Natural killer cell (primary cell): ENCODE measurements around the gene PPFIBP2. TPM values are rescaled to one million over a fixed set of nuclear protein-coding genes. Genes with fewer than 3 reads are reported as not detected.

Experiments used
- ATAC-seq, 3 donors: fragments of 150-1000 bp in 2 of 3; fragments of 200-7000 bp in 1 of 3; cut with Tn5 transposase; 1 replicate in 1 of 3; 2 replicates in 2 of 3; pipeline ENCODE4 v1.10.0; 2021; ENCODE audit warnings: mild to moderate bottlenecking in 2 of 3, moderate library complexity in 2 of 3
- DNase-seq, 2 donors: peaks; one replicate each; pipeline versions ENCODE4 v3.0.0 to v3.0.0-alpha.2; 2013 to 2021; ENCODE audit warnings: mixed read lengths in 1 of 2
- H3K27ac ChIP-seq: one replicate; pipeline ENCODE4 v1.5.1; 2013; ENCODE audit warnings: mild to moderate bottlenecking, low read length
- H3K27me3 ChIP-seq: one replicate; pipeline ENCODE4 v1.6.1; 2013; ENCODE audit warnings: low read length; ENCODE audit not compliant: control insufficient read depth, insufficient read depth
- H3K36me3 ChIP-seq: one replicate; pipeline ENCODE4 v1.6.1; 2013; ENCODE audit warnings: low read length; ENCODE audit not compliant: control insufficient read depth, insufficient read depth
- H3K4me1 ChIP-seq: one replicate; pipeline ENCODE4 v1.6.1; 2013; ENCODE audit warnings: low read length; ENCODE audit not compliant: control insufficient read depth, insufficient read depth
- H3K4me3 ChIP-seq: one replicate; pipeline ENCODE4 v1.5.1; 2013; ENCODE audit warnings: low read length
- H3K9me3 ChIP-seq: one replicate; pipeline ENCODE4 v1.6.1; 2013; ENCODE audit warnings: low read length; ENCODE audit not compliant: control insufficient read depth, insufficient read depth
- H3K27ac Mint-ChIP-seq, 2 donors: one replicate each; pipeline ENCODE4 v1.8.0; 2022; ENCODE audit warnings: mild to moderate bottlenecking in 2 of 2, mixed read lengths in 2 of 2, moderate library complexity in 1 of 2
- H3K27me3 Mint-ChIP-seq, 2 donors: one replicate each; pipeline ENCODE4 v1.8.0; 2022; ENCODE audit warnings: low read depth in 2 of 2, mixed read lengths in 2 of 2
- H3K36me3 Mint-ChIP-seq: one replicate; pipeline ENCODE4 v1.8.0; 2022; ENCODE audit warnings: mixed read lengths
- H3K4me1 Mint-ChIP-seq, 2 donors: one replicate each; pipeline ENCODE4 v1.8.0; 2022; ENCODE audit warnings: mixed read lengths in 2 of 2
- H3K4me3 Mint-ChIP-seq: one replicate; pipeline ENCODE4 v1.8.0; 2022; ENCODE audit warnings: mild to moderate bottlenecking, moderate library complexity, mixed read lengths
- H3K9me3 Mint-ChIP-seq, 2 donors: one replicate each; pipeline ENCODE4 v1.8.0; 2022; ENCODE audit warnings: mixed read lengths in 2 of 2
- WGBS: methylation state at CpG from one replicate; pipeline ENCODE4 v1.1.7; 2013; ENCODE audit warnings: missing lambda C conversion rate; ENCODE audit not compliant: insufficient coverage; 5-methylcytosine and 5-hydroxymethylcytosine counted together
- intact Hi-C: fragments of 100-400 bp; cut with micrococcal nuclease; formaldehyde crosslinking; loops from one replicate; pipeline ENCODE4 v1.14.2; 2022
- total RNA-seq, 4 donors: library from RNA; stranded (reverse); fragments of 120-200 nt in 1 of 4; gene quantifications; one replicate each; pipeline versions ENCODE4 v1.2.3 to v1.2.4, GENCODE V29; 2013 to 2022
- TF ChIP-seq, protein P1 (sequence below): fragments of 200-600 bp; IDR thresholded peaks from one replicate; pipeline ENCODE4 v1.8.0; 2022; ENCODE audit warnings: antibody characterized with exemption

Gene PPFIBP2
- total RNA-seq, 3 donors from 2014 or later (not counting 1 experiment from before 2014, with no cell fraction given): 15.1 to 23.7 (median 23.1) TPM

DNA sequence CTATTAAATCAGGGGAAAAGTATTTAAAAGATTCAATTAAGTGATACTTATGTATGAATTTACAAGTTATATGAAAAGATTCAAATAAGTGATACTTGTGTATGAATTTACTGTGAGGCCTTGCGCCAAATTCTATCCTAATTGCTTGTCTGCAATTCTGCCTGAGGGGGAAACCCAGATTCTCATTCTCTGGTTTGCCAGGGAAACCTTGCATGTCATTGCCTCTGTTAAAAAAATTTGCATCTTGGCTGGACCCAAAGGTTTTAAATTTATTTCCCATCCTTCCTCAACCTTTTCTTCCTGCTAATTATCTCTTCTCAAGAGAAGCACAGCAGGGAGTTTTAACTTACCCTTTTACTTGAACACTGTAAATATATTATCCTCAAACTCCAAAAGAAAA lies 14.7 kb upstream of the PPFIBP2 start:
- DNase-seq: no peak
- H3K27me3 Mint-ChIP-seq: no peaks in the 10 kb centered on the region
- intact Hi-C loops: no loop called here
- no peak overlapping the region for H3K27ac Mint-ChIP-seq
- H3K4me3 Mint-ChIP-seq: no peak overlapping the region
- H3K4me3 ChIP-seq: no peak overlapping the region
- no peaks in the 10 kb centered on the region for H3K9me3 ChIP-seq
- peaks cover 7 to 12% of the 10 kb centered on the region in 2 donors for H3K4me1 Mint-ChIP-seq
- no peaks in the 10 kb centered on the region for H3K9me3 Mint-ChIP-seq
- 100% methylated on average over 1 of the region's 1 CpG for WGBS
- H3K36me3 Mint-ChIP-seq: no peaks in the 10 kb centered on the region
- no peaks in the 10 kb centered on the region for H3K36me3 ChIP-seq
- H3K27ac ChIP-seq: no peak overlapping the region
- TF ChIP-seq, protein P1, sequence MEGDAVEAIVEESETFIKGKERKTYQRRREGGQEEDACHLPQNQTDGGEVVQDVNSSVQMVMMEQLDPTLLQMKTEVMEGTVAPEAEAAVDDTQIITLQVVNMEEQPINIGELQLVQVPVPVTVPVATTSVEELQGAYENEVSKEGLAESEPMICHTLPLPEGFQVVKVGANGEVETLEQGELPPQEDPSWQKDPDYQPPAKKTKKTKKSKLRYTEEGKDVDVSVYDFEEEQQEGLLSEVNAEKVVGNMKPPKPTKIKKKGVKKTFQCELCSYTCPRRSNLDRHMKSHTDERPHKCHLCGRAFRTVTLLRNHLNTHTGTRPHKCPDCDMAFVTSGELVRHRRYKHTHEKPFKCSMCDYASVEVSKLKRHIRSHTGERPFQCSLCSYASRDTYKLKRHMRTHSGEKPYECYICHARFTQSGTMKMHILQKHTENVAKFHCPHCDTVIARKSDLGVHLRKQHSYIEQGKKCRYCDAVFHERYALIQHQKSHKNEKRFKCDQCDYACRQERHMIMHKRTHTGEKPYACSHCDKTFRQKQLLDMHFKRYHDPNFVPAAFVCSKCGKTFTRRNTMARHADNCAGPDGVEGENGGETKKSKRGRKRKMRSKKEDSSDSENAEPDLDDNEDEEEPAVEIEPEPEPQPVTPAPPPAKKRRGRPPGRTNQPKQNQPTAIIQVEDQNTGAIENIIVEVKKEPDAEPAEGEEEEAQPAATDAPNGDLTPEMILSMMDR: no peak
- H3K4me1 ChIP-seq: peaks cover 4% of the 10 kb centered on the region
- no peaks in the 10 kb centered on the region for H3K27me3 ChIP-seq
- ATAC-seq: no peak

DNA sequence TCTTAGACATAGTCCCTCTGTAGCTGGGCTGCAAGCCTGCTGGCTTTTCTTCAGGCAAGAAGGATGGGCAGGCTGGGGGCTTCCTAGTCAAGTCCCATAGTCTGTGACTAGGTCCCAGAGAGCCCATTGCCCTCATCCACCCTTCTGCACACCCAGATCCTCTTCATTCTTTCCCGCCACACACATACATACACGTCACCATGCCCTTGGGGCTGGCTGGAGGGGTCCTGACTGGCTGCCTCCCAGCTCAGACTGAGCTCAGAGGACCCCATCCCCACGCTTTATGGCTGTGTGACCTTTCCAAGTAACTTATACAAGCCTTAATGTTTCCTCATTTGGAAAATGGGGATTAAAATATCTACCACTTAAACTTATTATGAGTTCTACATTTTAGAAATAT lies 13.5 kb upstream of the PPFIBP2 start:
- H3K36me3 Mint-ChIP-seq: no peaks in the 10 kb centered on the region
- TF ChIP-seq, protein P1: no peak
- no peak overlapping the region for H3K4me3 ChIP-seq
- DNase-seq: no peak
- no peaks in the 10 kb centered on the region for H3K9me3 Mint-ChIP-seq
- no peaks in the 10 kb centered on the region for H3K27me3 ChIP-seq
- no peak overlapping the region for H3K27ac ChIP-seq
- ATAC-seq: no peak
- no peak overlapping the region for H3K4me3 Mint-ChIP-seq
- intact Hi-C loops: no loop called here
- H3K27me3 Mint-ChIP-seq: no peaks in the 10 kb centered on the region
- H3K27ac Mint-ChIP-seq: no peak overlapping the region
- 94% methylated on average over 3 of the region's 3 CpGs for WGBS
- no peaks in the 10 kb centered on the region for H3K9me3 ChIP-seq
- no peaks in the 10 kb centered on the region for H3K36me3 ChIP-seq
- peaks cover 7 to 12% of the 10 kb centered on the region in 2 donors for H3K4me1 Mint-ChIP-seq
- H3K4me1 ChIP-seq: peaks cover 4% of the 10 kb centered on the region

DNA sequence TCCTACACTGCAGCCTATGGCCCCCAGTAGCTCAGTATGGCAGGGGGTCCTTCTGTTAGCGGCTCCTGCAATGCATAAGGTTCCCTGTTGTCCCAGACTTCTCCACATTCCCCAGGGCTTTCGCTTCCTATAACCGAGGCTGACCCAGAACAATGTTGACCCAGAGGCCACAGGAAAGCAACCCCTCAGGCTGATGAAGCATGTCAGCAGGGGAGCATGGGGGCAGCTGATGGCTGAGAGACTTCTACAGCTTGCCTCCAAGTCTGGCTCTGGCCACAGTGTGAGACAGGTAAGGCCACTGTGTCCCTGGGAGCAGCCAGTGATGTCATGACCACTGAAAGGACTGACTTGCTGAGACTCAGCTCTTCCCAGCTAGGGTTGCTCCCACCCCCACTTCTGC lies 12.5 kb upstream of the PPFIBP2 start:
- H3K4me3 Mint-ChIP-seq: no peak overlapping the region
- no peaks in the 10 kb centered on the region for H3K27me3 ChIP-seq
- H3K27ac Mint-ChIP-seq: no peak overlapping the region
- H3K36me3 ChIP-seq: no peaks in the 10 kb centered on the region
- no peaks in the 10 kb centered on the region for H3K4me1 ChIP-seq
- no peak for DNase-seq
- no peaks in the 10 kb centered on the region for H3K9me3 ChIP-seq
- TF ChIP-seq, protein P1: no peak
- H3K4me1 Mint-ChIP-seq: peaks cover 3 to 4% of the 10 kb centered on the region in 2 donors
- intact Hi-C loops: no loop called here
- 98% methylated on average over 3 of the region's 3 CpGs for WGBS
- no peaks in the 10 kb centered on the region for H3K9me3 Mint-ChIP-seq
- ATAC-seq: no peak
- no peaks in the 10 kb centered on the region for H3K27me3 Mint-ChIP-seq
- H3K4me3 ChIP-seq: no peak overlapping the region
- H3K27ac ChIP-seq: no peak overlapping the region
- no peaks in the 10 kb centered on the region for H3K36me3 Mint-ChIP-seq

DNA sequence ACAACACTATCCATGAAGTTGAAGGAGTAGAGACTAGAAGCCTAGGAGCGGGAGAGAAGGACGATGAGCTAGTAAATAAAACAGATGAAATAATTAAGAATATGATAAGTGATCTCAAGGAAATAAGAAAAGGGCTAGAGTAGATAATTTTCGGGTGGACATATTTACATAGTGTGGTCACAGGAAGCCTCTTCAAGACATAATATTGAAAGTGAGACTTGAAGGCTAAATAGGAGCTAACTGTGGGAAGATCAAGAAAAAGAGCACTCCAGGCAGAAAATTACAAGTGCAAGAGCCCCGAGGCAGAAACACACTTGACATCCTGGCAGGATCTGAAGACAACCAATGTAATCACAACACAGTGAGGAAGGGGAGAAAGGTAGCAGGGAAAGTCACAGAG lies 11.9 kb upstream of the PPFIBP2 start:
- DNase-seq (no peak), ATAC-seq (no peak)
- H3K27me3 Mint-ChIP-seq: no peaks in the 10 kb centered on the region
- H3K9me3 ChIP-seq: no peaks in the 10 kb centered on the region
- TF ChIP-seq, protein P1: no peak
- H3K4me3 Mint-ChIP-seq: no peak overlapping the region
- H3K36me3 ChIP-seq: no peaks in the 10 kb centered on the region
- no peak overlapping the region for H3K4me3 ChIP-seq
- no peaks in the 10 kb centered on the region for H3K27me3 ChIP-seq
- intact Hi-C loops: no loop called here
- whole genome bisulfite sequencing: 86% methylated on average over 4 of the region's 4 CpGs
- no peaks in the 10 kb centered on the region for H3K4me1 Mint-ChIP-seq
- H3K4me1 ChIP-seq: no peaks in the 10 kb centered on the region
- no peak overlapping the region for H3K27ac ChIP-seq
- no peaks in the 10 kb centered on the region for H3K36me3 Mint-ChIP-seq
- no peak overlapping the region for H3K27ac Mint-ChIP-seq
- no peaks in the 10 kb centered on the region for H3K9me3 Mint-ChIP-seq
